Measurements from ENCODE around the gene PLEKHG4B. TPM values are rescaled to one million over a fixed set of nuclear protein-coding genes. Genes with fewer than 3 reads are reported as not detected.

Gene PLEKHG4B
- total and polyA plus RNA-seq, 10 donors = under 0.01 to 0.51 (median 0.20) TPM; not detected in 2

GRCh38 chr5:81391-82021 is 10.5 kb upstream of the PLEKHG4B start:
- TF ChIP-seq, protein P1, sequence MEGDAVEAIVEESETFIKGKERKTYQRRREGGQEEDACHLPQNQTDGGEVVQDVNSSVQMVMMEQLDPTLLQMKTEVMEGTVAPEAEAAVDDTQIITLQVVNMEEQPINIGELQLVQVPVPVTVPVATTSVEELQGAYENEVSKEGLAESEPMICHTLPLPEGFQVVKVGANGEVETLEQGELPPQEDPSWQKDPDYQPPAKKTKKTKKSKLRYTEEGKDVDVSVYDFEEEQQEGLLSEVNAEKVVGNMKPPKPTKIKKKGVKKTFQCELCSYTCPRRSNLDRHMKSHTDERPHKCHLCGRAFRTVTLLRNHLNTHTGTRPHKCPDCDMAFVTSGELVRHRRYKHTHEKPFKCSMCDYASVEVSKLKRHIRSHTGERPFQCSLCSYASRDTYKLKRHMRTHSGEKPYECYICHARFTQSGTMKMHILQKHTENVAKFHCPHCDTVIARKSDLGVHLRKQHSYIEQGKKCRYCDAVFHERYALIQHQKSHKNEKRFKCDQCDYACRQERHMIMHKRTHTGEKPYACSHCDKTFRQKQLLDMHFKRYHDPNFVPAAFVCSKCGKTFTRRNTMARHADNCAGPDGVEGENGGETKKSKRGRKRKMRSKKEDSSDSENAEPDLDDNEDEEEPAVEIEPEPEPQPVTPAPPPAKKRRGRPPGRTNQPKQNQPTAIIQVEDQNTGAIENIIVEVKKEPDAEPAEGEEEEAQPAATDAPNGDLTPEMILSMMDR (IDR thresholded peaks at IDR 0.05 in 8 of 11, conservative IDR thresholded peaks at IDR 0.05 in 3 of 11) = no peak
- TF ChIP-seq POLR2AphosphoS5 (IDR thresholded peaks at IDR 0.05) = no peak
- TF ChIP-seq POLR2A (IDR thresholded peaks at IDR 0.05) = no peak
- DNase-seq = peak; percentile 66
- no peak overlapping the region for H3K4me3 ChIP-seq
- H3K27ac ChIP-seq = no peak overlapping the region
- H3K36me3 ChIP-seq = no peaks in the 10 kb centered on the region
- peaks cover 0 to 35% (median 0%) of the 10 kb centered on the region in 7 donors for H3K27me3 ChIP-seq (replicated peaks in 1 of 7)
- no peaks in the 10 kb centered on the region for H3K4me1 ChIP-seq
- 80 to 86% (median 81%) methylated on average over 17 to 19 of the region's 19 CpGs for WGBS, 5 donors
- H3K9me3 ChIP-seq = no peaks in the 10 kb centered on the region
- intact Hi-C loops (cut with DNase I; ENCODE audit: low total_unique reads) = no loop called here

- DNase-seq = no peak
- no peak overlapping the region for H3K27ac ChIP-seq
- no peaks in the 10 kb centered on the region for H3K4me1 ChIP-seq
- TF ChIP-seq POLR2A (IDR thresholded peaks at IDR 0.05) (no peak), POLR2AphosphoS5 (IDR thresholded peaks at IDR 0.05) (no peak)
- TF ChIP-seq, protein P1 (IDR thresholded peaks at IDR 0.05 in 8 of 11, conservative IDR thresholded peaks at IDR 0.05 in 3 of 11) = no peak
- H3K4me3 ChIP-seq = no peak overlapping the region
- no peaks in the 10 kb centered on the region for H3K9me3 ChIP-seq
- intact Hi-C loops (cut with DNase I; ENCODE audit: low total_unique reads) = no loop called here
- no peaks in the 10 kb centered on the region for H3K36me3 ChIP-seq
- WGBS, 5 donors = 54 to 69% (median 65%) methylated on average over 4 to 9 of the region's 9 CpGs
- peaks cover 0 to 35% (median 0%) of the 10 kb centered on the region in 7 donors for H3K27me3 ChIP-seq (replicated peaks in 1 of 7)
These were observed 9.9 kb upstream of the PLEKHG4B start for GRCh38 chr5:82097-82496.

GRCh38 chr5:82570-82969 is 9.4 kb upstream of the PLEKHG4B start:
- Histone ChIP-seq H3K9me3 (no peaks in the 10 kb centered on the region), H3K27me3 (replicated peaks in 1 of 7) (peaks cover 0 to 35% (median 0%) of the 10 kb centered on the region in 7 donors), H3K4me1 (no peaks in the 10 kb centered on the region), H3K4me3 (no peak overlapping the region), H3K27ac (no peak overlapping the region), H3K36me3 (no peaks in the 10 kb centered on the region)
- DNase-seq = no peak
- TF ChIP-seq POLR2AphosphoS5 (IDR thresholded peaks at IDR 0.05) (no peak), POLR2A (IDR thresholded peaks at IDR 0.05) (no peak)
- TF ChIP-seq, protein P1 (IDR thresholded peaks at IDR 0.05 in 8 of 11, conservative IDR thresholded peaks at IDR 0.05 in 3 of 11) = no peak
- WGBS, 5 donors = 39 to 84% (median 63%) methylated on average over 10 of the region's 10 CpGs
- intact Hi-C loops (cut with DNase I; ENCODE audit: low total_unique reads) = no loop called here

GRCh38 chr5:83029-83428 is 8.9 kb upstream of the PLEKHG4B start:
- Histone ChIP-seq H3K4me1 (no peaks in the 10 kb centered on the region), H3K27ac (no peak overlapping the region), H3K9me3 (no peaks in the 10 kb centered on the region), H3K36me3 (no peaks in the 10 kb centered on the region), H3K27me3 (replicated peaks in 1 of 7) (peaks cover 0 to 35% (median 0%) of the 10 kb centered on the region in 7 donors), H3K4me3 (no peak overlapping the region)
- intact Hi-C loops (cut with DNase I; ENCODE audit: low total_unique reads) = no loop called here
- TF ChIP-seq, protein P1 (IDR thresholded peaks at IDR 0.05 in 8 of 11, conservative IDR thresholded peaks at IDR 0.05 in 3 of 11) = no peak
- TF ChIP-seq POLR2AphosphoS5 (IDR thresholded peaks at IDR 0.05) (no peak), POLR2A (IDR thresholded peaks at IDR 0.05) (no peak)
- no peak for DNase-seq
- WGBS, 5 donors = 69 to 81% (median 79%) methylated on average over 3 to 13 of the region's 13 CpGs

Measured in spleen (tissue), 11 donors.